H1 (cell line): ENCODE measurements around the gene LRBA. TPM values are rescaled to one million over a fixed set of nuclear protein-coding genes. Genes with fewer than 3 reads are reported as not detected.
"Not testable (repeated sequence)": the region's sequence is repeated elsewhere in the genome, so short reads cannot be mapped to it uniquely, and the experiment has no call there.

Experiments used
- CTCF ChIA-PET: fragments of 300-600 bp; sonication (Branson Sonifier 250); formaldehyde crosslinking; loops from one replicate; lab custom pipeline; 2021; ENCODE audit not compliant: partially characterized antibody; lab: Charles Lee
- POLR2A ChIA-PET: fragments of 300-600 bp; sonication (Branson Sonifier 250); formaldehyde crosslinking; loops from one replicate; lab custom pipeline; 2021; ENCODE audit warnings: inconsistent platforms; ENCODE audit not compliant: partially characterized antibody; lab: Charles Lee
- DNase-seq, 2 experiments: peaks; one replicate each; pipeline versions ENCODE4 v3.0.0 to v3.0.0-alpha.2; 2010 to 2022; ENCODE audit warnings: low spot score in 2 of 2, low read depth in 1 of 2, mixed read lengths in 1 of 2
- FAIRE-seq: peaks from 2 replicates; lab custom pipeline; 2011; peaks lifted over from hg19 to GRCh38; lab: Jason Lieb, UNC
- H2AFZ ChIP-seq: 2 replicates; pipeline ENCODE4 v1.8.1; 2012; ENCODE audit warnings: low read length, inconsistent platforms
- H2AK5ac ChIP-seq: 2 replicates; pipeline ENCODE4 v1.6.1; 2013; ENCODE audit warnings: low read depth, low read length
- H2BK120ac ChIP-seq: replicated peaks from 2 replicates; pipeline ENCODE3; 2013; ENCODE audit warnings: low read depth, low read length, inconsistent platforms
- H2BK12ac ChIP-seq: 2 replicates; pipeline ENCODE4 v1.6.1; 2013; ENCODE audit warnings: low read depth, low read length
- H2BK15ac ChIP-seq: 2 replicates; pipeline ENCODE4 v1.6.1; 2013; ENCODE audit warnings: low read length
- H2BK20ac ChIP-seq: 2 replicates; pipeline ENCODE4 v1.6.1; 2013; ENCODE audit warnings: low read length
- H2BK5ac ChIP-seq: 2 replicates; pipeline ENCODE4 v1.6.1; 2013; ENCODE audit warnings: low read depth, low read length
- H3K14ac ChIP-seq: 2 replicates; pipeline ENCODE4 v1.6.1; 2013; ENCODE audit warnings: inconsistent platforms; ENCODE audit not compliant: insufficient read length
- H3K18ac ChIP-seq: 2 replicates; pipeline ENCODE4 v1.6.1; 2013; ENCODE audit warnings: low read length; ENCODE audit errors: extremely low read depth
- H3K23ac ChIP-seq: 2 replicates; pipeline ENCODE4 v1.6.1; 2013; ENCODE audit warnings: inconsistent platforms; ENCODE audit not compliant: insufficient read length
- H3K23me2 ChIP-seq: 2 replicates; pipeline ENCODE4 v1.6.1; 2013; ENCODE audit warnings: low read depth, low read length
- H3K27ac ChIP-seq: 2 replicates; pipeline ENCODE4 v1.6.1; 2011; ENCODE audit warnings: low read depth, low read length, inconsistent platforms
- H3K27me3 ChIP-seq, 4 experiments: replicated peaks in 1 of 4; 1 replicate in 1 of 4; 2 replicates in 3 of 4; pipeline versions ENCODE4 v1.6.1 to v1.8.1; 2011 to 2013; ENCODE audit warnings: low read length in 3 of 4, mild to moderate bottlenecking in 3 of 4, inconsistent platforms in 2 of 4, mixed read lengths in 2 of 4, moderate library complexity in 1 of 4; ENCODE audit not compliant: control insufficient read depth in 3 of 4, insufficient read depth in 3 of 4; ENCODE audit errors: extremely low read depth in 1 of 4
- H3K36me3 ChIP-seq, 4 experiments: 2 replicates each; pipeline versions ENCODE4 v1.6.1 to v1.8.1; 2011 to 2013; ENCODE audit warnings: mild to moderate bottlenecking in 4 of 4, low read length in 3 of 4, moderate library complexity in 2 of 4, control low read depth in 1 of 4, inconsistent platforms in 1 of 4; ENCODE audit not compliant: insufficient read depth in 4 of 4, control insufficient read depth in 2 of 4
- H3K4ac ChIP-seq: replicated peaks from 2 replicates; pipeline ENCODE3; 2013; ENCODE audit warnings: low read length, low read depth, mixed read lengths, inconsistent platforms; ENCODE audit not compliant: insufficient read length
- H3K4me1 ChIP-seq, 4 experiments: replicated peaks in 1 of 4; 1 replicate in 1 of 4; 2 replicates in 3 of 4; pipeline versions ENCODE4 v1.6.1 to v1.8.1; 2011 to 2013; ENCODE audit warnings: low read length in 3 of 4, inconsistent platforms in 2 of 4, mixed read lengths in 1 of 4; ENCODE audit not compliant: insufficient read depth in 4 of 4, control insufficient read depth in 3 of 4
- H3K4me2 ChIP-seq, 2 experiments: 2 replicates each; pipeline versions ENCODE4 v1.6.1 to v1.8.1; 2011 to 2013; ENCODE audit warnings: low read depth in 2 of 2, low read length in 2 of 2, control low read depth in 1 of 2, inconsistent platforms in 1 of 2, mild to moderate bottlenecking in 1 of 2; ENCODE audit not compliant: insufficient read depth in 1 of 2
- H3K4me3 ChIP-seq, 4 experiments: fragments of 200-600, 300-600 bp in 1 of 4; sonication (generic), shearing (Covaris generic), sonication (Bioruptor Twin) in 1 of 4; 2 replicates each; pipeline versions ENCODE4 v1.5.1 to v1.8.1; 2011 to 2016; ENCODE audit warnings: low read length in 4 of 4, low read depth in 3 of 4, control low read depth in 2 of 4, inconsistent platforms in 2 of 4, mild to moderate bottlenecking in 2 of 4, mixed read lengths in 1 of 4, moderate library complexity in 1 of 4; ENCODE audit not compliant: insufficient read depth in 2 of 4; ENCODE audit errors: extremely low read depth in 1 of 4
- H3K56ac ChIP-seq: replicated peaks from 2 replicates; pipeline ENCODE3; 2013; ENCODE audit warnings: low read depth, mild to moderate bottlenecking, mixed read lengths, low read length, inconsistent platforms; ENCODE audit not compliant: insufficient read length
- H3K79me1 ChIP-seq: 2 replicates; pipeline ENCODE4 v1.6.1; 2013; ENCODE audit warnings: low read depth, low read length, control low read depth
- H3K79me2 ChIP-seq, 2 experiments: 2 replicates each; pipeline versions ENCODE4 v1.6.1 to v1.8.1; 2012 to 2013; ENCODE audit warnings: low read length in 2 of 2, mild to moderate bottlenecking in 2 of 2, inconsistent platforms in 1 of 2; ENCODE audit not compliant: insufficient read depth in 2 of 2, control insufficient read depth in 1 of 2
- H3K9ac ChIP-seq, 4 experiments: replicated peaks in 1 of 4; 1 replicate in 1 of 4; 2 replicates in 3 of 4; pipeline versions ENCODE4 v1.6.1 to v1.8.1; 2011 to 2013; ENCODE audit warnings: low read depth in 3 of 4, low read length in 3 of 4, control low read depth in 2 of 4, mild to moderate bottlenecking in 2 of 4, moderate library complexity in 2 of 4, inconsistent platforms in 1 of 4; ENCODE audit errors: extremely low read depth in 1 of 4
- H3K9me3 ChIP-seq, 2 experiments: 2 replicates each; pipeline versions ENCODE4 v1.6.1 to v1.8.1; 2012 to 2013; ENCODE audit warnings: mild to moderate bottlenecking in 2 of 2, moderate library complexity in 2 of 2, control low read depth in 1 of 2, inconsistent platforms in 1 of 2, low read depth in 1 of 2, low read length in 1 of 2, mixed read lengths in 1 of 2; ENCODE audit not compliant: insufficient read depth in 2 of 2
- H4K20me1 ChIP-seq, 2 experiments: replicated peaks in 1 of 2; 2 replicates each; pipeline versions ENCODE3 to v1.8.1; 2011 to 2013; ENCODE audit warnings: inconsistent platforms in 2 of 2, low read length in 2 of 2, mild to moderate bottlenecking in 1 of 2; ENCODE audit not compliant: insufficient read depth in 2 of 2, control insufficient read depth in 1 of 2
- H4K5ac ChIP-seq: 2 replicates; pipeline ENCODE4 v1.6.1; 2013; ENCODE audit warnings: low read length, low read depth, mixed read lengths, inconsistent platforms; ENCODE audit not compliant: insufficient read length
- H4K8ac ChIP-seq: 2 replicates; pipeline ENCODE4 v1.8.0; 2013; ENCODE audit warnings: mild to moderate bottlenecking, moderate library complexity, low read length, inconsistent platforms; ENCODE audit not compliant: insufficient read depth; ENCODE audit errors: extremely low read depth
- H4K91ac ChIP-seq: replicated peaks from 2 replicates; pipeline ENCODE3; 2013; ENCODE audit warnings: low read length, mixed read lengths, inconsistent platforms; ENCODE audit not compliant: insufficient read length
- whole genome bisulfite sequencing, 2 experiments: shearing (Covaris generic) in 1 of 2; methylation state at CpG; one replicate each; pipeline versions ENCODE4 v1.1.6 to v1.1.7; 2013 to 2015; ENCODE audit warnings: low lambda C conversion rate in 2 of 2, mixed read lengths in 2 of 2, inconsistent platforms in 1 of 2, low coverage in 1 of 2, missing lambda C conversion rate in 1 of 2; ENCODE audit not compliant: insufficient replicate concordance in 2 of 2, insufficient coverage in 1 of 2, insufficient read length in 1 of 2; ENCODE audit errors: extremely low coverage in 1 of 2, missing lambda C conversion rate in 1 of 2; 5-methylcytosine and 5-hydroxymethylcytosine counted together
- polyA plus RNA-seq, 7 experiments: library from polyadenylated mRNA; depleted of rRNA in 3 of 7; stranded (reverse) in 5 of 7; unstranded in 2 of 7; fragments of >200 nt in 5 of 7; fragments of 200-250 nt in 2 of 7; gene quantifications; 1 replicate in 5 of 7; 2 replicates in 1 of 7; 4 replicates in 1 of 7; pipeline versions ENCODE4 v1.2.1 to v1.2.3, GENCODE V29; 2011 to 2013; ENCODE audit warnings: missing spikeins in 2 of 7, mixed read lengths in 2 of 7
- total RNA-seq: library from RNA; stranded (reverse); fragmentation: NEBNext Ultra II Directional; extraction: Animal tissue kit (Norgen Biotek cat#: 25700); gene quantifications from 2 replicates; pipeline ENCODE4 v1.2.1, GENCODE V29; 2021

The LRBA gene
- total and polyA plus RNA-seq, 2 of the 8 experiments (the other 6 are each of a cell fraction or from before 2014, with no cell fraction given) = 54.6 to 83.2 TPM

- H3K18ac ChIP-seq, FAIRE-seq: not testable (repeated sequence)
- CTCF ChIA-PET = interaction anchor here (1.7 kb wide), 1 partner anchor 17 kb away, joined by 6 read pairs; no protein-coding TSS in a partner anchor
Measured at GRCh38 chr4:150557811-150558210, 457.3 kb downstream of the LRBA start.

More at GRCh38 chr4:150557811-150558210, 457.3 kb downstream of the LRBA start:
- POLR2A ChIA-PET = interaction anchor here (1.7 kb wide), 1 partner anchor 9 kb away, joined by 4 read pairs; no protein-coding TSS in a partner anchor
- H3K4me3 ChIP-seq, H3K23ac ChIP-seq, DNase-seq, H3K56ac ChIP-seq, H3K27ac ChIP-seq, H3K23me2 ChIP-seq, H3K9me3 ChIP-seq, H2BK5ac ChIP-seq, H3K36me3 ChIP-seq, H2BK120ac ChIP-seq, H4K20me1 ChIP-seq, H2AK5ac ChIP-seq, H3K4me2 ChIP-seq, H2BK20ac ChIP-seq, H3K79me2 ChIP-seq, H4K5ac ChIP-seq, H3K14ac ChIP-seq, H3K79me1 ChIP-seq, H2BK15ac ChIP-seq, H3K9ac ChIP-seq, H2BK12ac ChIP-seq, H3K4ac ChIP-seq, H3K4me1 ChIP-seq, H2AFZ ChIP-seq, H4K8ac ChIP-seq, H4K91ac ChIP-seq, H3K27me3 ChIP-seq: not testable (repeated sequence)
- WGBS, 2 experiments = 96% methylated on average over 3 of the region's 3 CpGs; no CpG with 5 or more reads in 1 of the 2 experiments
